D721Med (cell line): ENCODE data around the gene BRD4.

Source experiments
- DNase-seq: peaks from one replicate; pipeline ENCODE4 v3.0.0; 2011; ENCODE audit warnings: low spot score; ENCODE audit not compliant: insufficient read length
- FAIRE-seq: peaks from 2 replicates; lab custom pipeline; 2011; peaks lifted over from hg19 to GRCh38; lab: Jason Lieb, UNC
- CTCF ChIP-seq: IDR thresholded peaks from 2 replicates; pipeline ENCODE4 v1.5.1; 2012; ENCODE audit warnings: mild to moderate bottlenecking, control low read depth; ENCODE audit not compliant: insufficient read depth; ENCODE audit errors: missing control alignments

The BRD4 gene

GRCh38 chr19:15268928-15269253 lies 63.4 kb downstream of the BRD4 start:
- no peak for TF ChIP-seq CTCF
- no peak for FAIRE-seq
- no peak for DNase-seq

DNA sequence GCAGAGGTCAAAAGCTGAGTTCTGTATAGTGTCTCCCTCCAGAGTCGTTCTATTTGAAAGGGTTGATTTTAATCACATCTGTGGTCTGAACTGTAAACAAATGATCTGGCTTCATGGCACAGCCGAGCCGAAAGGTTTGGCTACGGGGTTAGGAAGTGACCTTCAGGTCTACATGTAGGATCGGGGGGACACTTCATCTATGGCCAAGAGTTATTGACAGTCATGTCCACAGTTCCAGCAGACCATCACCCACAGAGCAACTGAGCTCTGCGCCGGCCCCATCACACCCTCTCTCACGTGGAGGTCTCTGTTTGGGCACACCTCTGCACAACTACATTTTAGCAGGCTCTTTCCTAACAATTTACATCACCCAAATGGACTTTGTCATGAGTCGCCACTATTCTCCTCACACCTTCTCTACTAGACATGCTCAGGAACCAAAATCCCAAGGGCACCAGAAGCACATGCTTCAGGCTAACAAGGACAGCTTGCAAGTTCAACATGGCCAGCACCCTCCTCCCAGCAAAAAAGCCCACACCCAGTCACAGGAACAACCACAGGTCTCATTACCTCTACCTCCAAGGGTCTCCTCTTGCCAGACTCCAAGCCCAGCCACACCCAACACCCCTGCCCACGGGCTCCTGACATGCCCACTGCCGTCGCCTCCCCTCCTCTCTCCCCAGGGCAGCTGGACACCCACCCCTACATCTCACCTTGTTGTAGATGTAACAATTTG lies 64.0 kb downstream of the BRD4 start:
- TF ChIP-seq CTCF: no peak
- DNase-seq (no peak), FAIRE-seq (no peak)

DNA sequence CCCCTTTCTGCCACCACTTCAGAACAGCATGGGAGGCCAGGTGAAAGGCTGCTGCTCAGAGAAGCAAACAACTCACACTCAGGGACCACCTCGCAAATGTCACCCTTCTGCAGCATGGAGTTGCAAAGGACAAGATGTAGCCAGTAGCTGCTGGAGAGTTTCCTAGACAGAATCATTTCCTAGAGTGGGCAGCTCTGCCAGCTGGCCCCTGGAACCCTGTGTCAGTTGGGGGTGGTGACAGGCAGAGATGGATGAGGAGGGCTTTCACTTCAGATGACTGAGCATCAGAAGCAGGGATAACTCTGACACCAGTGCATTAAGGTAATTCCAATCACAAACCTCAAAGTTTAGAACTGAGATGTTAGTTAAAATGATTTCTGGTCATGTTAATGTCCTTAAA lies 65.7 kb downstream of the BRD4 start:
- TF ChIP-seq CTCF: no peak
- FAIRE-seq (no peak), DNase-seq (no peak)

DNA sequence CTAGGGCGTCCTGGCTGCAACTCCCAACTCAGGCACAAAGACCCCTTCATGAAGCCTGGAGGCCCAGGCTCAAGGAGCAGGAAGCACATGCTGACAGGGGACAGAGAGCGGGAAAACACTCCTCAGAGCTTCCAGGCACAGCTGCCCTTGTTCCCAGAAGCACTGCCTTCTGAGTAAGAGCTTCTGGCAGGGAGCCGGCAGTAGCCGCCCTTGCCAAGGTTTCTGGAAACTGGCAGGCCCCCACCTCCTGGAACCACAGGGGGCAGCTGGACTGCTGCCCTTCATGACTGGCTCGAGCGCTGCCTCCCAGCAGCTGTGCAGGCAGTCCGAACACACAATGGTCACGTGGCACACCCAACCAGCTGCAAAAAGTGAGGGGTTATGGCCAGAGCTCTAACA lies 66.5 kb downstream of the BRD4 start:
- TF ChIP-seq CTCF: no peak
- FAIRE-seq: no peak
- no peak for DNase-seq

DNA sequence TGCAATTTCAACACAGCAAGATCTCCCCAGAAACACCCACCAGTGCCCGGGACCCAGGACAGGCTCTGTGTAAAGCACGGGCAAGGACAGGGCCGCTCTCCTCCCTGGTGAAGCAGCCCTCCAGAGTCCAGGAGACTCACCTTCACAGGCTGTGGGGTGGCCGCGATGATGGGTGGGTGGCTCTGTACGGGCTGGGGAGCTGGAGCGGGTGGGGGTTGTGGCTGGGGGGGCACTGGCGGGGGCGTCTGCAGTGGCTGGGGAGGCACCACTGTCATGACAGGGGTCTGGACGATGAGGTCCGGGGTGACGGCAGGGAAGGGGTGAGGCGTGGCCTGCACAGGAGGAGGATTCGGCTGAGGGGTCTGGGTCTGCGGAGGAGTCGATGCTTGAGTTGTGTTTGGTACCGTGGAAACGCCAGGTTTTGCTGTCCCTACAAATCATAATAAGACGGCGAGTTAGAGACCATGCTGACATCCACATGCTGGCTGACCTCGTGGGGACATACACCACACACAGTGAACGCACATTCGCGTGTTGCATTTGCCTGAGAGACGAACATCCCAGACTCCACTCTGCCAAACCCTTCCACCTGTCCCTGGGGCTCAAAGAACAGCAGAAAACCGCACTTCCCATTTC lies 67.0 kb downstream of the BRD4 start:
- no peak for TF ChIP-seq CTCF
- DNase-seq (no peak), FAIRE-seq (no peak)

DNA sequence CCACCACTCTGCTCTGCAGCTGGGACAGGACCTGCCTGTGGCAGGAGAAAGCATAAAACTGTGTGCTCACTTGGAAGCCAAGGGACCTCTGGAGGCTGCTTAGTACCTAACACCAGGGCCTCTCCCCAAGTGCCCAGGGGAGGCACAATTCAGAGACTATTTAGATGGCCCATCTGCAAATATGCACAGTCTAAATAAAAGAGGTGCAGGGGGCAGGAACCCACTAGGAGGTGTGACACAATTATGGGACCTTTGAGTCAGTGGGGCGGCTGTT lies 67.5 kb downstream of the BRD4 start:
- TF ChIP-seq CTCF: no peak
- DNase-seq (no peak), FAIRE-seq (no peak)
